Type B pancreatic cell (in vitro differentiated cells): ENCODE measurements around the gene TAF1A. TPM values are rescaled to one million over a fixed set of nuclear protein-coding genes. Genes with fewer than 3 reads are reported as not detected.

Experiments
- DNase-seq: peaks from one replicate; pipeline ENCODE4 v3.0.0; 2021; ENCODE audit warnings: mixed read lengths; ENCODE audit not compliant: unreplicated experiment; ENCODE audit errors: extremely low spot score
- H3K27ac Mint-ChIP-seq: 2 replicates; pipeline ENCODE4 v1.8.0; 2021; ENCODE audit warnings: mild to moderate bottlenecking, mixed read lengths
- H3K27me3 Mint-ChIP-seq: 2 replicates; pipeline ENCODE4 v1.8.0; 2021; ENCODE audit warnings: mixed read lengths
- H3K36me3 Mint-ChIP-seq: 2 replicates; pipeline ENCODE4 v1.8.0; 2021; ENCODE audit warnings: mixed read lengths
- H3K4me1 Mint-ChIP-seq: one replicate; pipeline ENCODE4 v1.8.0; 2021; ENCODE audit warnings: mixed read lengths; ENCODE audit not compliant: unreplicated experiment
- H3K4me3 Mint-ChIP-seq: 2 replicates; pipeline ENCODE4 v1.8.0; 2021; ENCODE audit warnings: mild to moderate bottlenecking, mixed read lengths
- H3K9me3 Mint-ChIP-seq: 2 replicates; pipeline ENCODE4 v1.8.0; 2021; ENCODE audit warnings: mixed read lengths
- CTCF ChIP-seq: fragments of 200-600 bp; sonication (generic); conservative IDR thresholded peaks from 2 replicates; pipeline ENCODE4 v1.5.0; 2021; ENCODE audit warnings: antibody characterized with exemption, mild to moderate bottlenecking
- total RNA-seq: library from RNA; stranded (reverse); gene quantifications from 2 replicates; pipeline ENCODE4 v1.2.1, GENCODE V29; 2021; ENCODE audit warnings: low replicate concordance

The TAF1A gene
- total RNA-seq, 1 donor from 2014 or later, result 16.7 TPM

GRCh38 chr1:222522105-222522915 is 67.4 kb downstream of the TAF1A start:
- no peak for TF ChIP-seq CTCF
- peaks cover 13% of the 10 kb centered on the region for H3K9me3 Mint-ChIP-seq
- peaks cover 6% of the 10 kb centered on the region for H3K4me1 Mint-ChIP-seq
- H3K36me3 Mint-ChIP-seq, result peaks cover 4% of the 10 kb centered on the region
- no peak overlapping the region for H3K4me3 Mint-ChIP-seq
- no peaks in the 10 kb centered on the region for H3K27me3 Mint-ChIP-seq
- DNase-seq, result no peak
- H3K27ac Mint-ChIP-seq, result no peak overlapping the region

GRCh38 chr1:222521299-222522104 is 68.2 kb downstream of the TAF1A start:
- Mint-ChIP-seq H3K4me3 (peak overlapping the region; percentile 51), H3K27me3 (no peaks in the 10 kb centered on the region), H3K4me1 (peaks cover 6% of the 10 kb centered on the region), H3K9me3 (peaks cover 13% of the 10 kb centered on the region), H3K36me3 (peaks cover 4% of the 10 kb centered on the region), H3K27ac (no peak overlapping the region)
- no peak for DNase-seq
- no peak for TF ChIP-seq CTCF

Other genes starting within 250 kb of the TAF1A start
- 0.14 and 2.4 TPM in 2 replicates for gene HHIPL2, start 41.8 kb downstream of the TAF1A start, total RNA-seq
- gene MIA3, start 28.2 kb upstream of the TAF1A start, total RNA-seq, result 55.2 and 78.6 TPM in 2 replicates
- gene AIDA, start 122.6 kb upstream of the TAF1A start, total RNA-seq, result 40.2 and 54.0 TPM in 2 replicates
- 32.5 and 41.4 TPM in 2 replicates for gene BROX, start 122.6 kb upstream of the TAF1A start, total RNA-seq
- gene FAM177B, start 147.3 kb upstream of the TAF1A start, total RNA-seq, result 0.34 and 0.36 TPM in 2 replicates
- gene DISP1, start 225.1 kb upstream of the TAF1A start, total RNA-seq, result 4.9 and 15.8 TPM in 2 replicates